HG03565 (cell line): ENCODE measurements around the gene RAMACL.

Experiments used
- ATAC-seq: cut with Tn5 transposase; IDR thresholded peaks from one replicate; pipeline ENCODE4 v1.9.1; 2021; ENCODE audit warnings: mild to moderate bottlenecking, moderate library complexity; ENCODE audit not compliant: unreplicated experiment

The RAMACL gene

GRCh38 chr6:166579237-166579850, 7.1 kb downstream of the RAMACL start:
- ATAC-seq = no peak

DNA sequence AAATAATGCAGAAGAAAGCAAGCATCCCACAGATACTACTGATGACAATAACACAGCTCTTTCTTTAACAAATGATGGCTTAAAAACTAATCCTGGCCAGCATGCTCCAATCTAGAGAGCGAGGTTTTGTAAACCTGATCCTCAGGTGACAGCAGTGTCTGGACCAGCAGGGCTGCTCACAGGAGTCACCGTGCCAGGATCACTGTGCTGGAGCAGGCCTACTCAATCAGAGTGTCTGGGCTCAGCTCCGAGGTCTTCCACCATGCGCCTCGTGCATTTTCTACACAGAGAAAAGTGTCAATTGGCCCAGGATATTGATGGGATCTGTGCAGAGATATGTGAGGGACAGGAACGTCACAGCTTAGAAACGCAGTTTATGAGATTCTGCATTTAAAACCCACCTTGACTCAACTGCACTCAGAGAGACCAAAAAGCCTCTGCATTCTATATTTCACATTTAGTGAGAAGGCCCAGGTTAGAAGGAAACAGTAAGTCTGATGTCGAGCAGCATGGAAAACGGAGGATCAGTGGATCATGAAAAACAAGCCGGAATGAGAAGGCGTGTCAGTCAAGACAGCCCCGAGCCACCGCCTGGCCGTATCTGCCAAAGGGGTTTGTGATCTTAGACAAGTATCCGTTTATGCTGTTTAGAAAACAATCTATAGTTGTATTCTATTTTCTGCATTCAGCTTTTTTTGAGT, 7.8 kb downstream of the RAMACL start:
- no peak for ATAC-seq

DNA sequence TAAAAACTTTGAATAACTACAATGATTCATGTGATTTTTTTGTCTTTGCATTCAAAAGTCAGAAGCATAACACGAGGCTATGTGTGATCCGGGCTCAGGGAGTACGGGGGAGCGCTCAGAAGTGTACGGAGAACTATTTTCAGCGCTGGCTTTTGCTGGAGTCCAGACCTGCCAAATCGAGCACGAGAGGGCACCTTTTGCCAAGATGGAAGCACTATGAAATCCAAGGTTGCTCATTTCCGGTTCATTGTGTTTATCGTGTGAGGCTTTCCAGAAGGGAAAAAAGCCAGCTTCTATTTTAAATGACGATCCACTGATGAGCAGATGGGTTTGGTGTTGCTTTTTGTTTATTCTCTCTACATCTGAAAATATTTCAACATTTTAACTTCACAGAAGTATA, 11.3 kb downstream of the RAMACL start:
- ATAC-seq = no peak

DNA sequence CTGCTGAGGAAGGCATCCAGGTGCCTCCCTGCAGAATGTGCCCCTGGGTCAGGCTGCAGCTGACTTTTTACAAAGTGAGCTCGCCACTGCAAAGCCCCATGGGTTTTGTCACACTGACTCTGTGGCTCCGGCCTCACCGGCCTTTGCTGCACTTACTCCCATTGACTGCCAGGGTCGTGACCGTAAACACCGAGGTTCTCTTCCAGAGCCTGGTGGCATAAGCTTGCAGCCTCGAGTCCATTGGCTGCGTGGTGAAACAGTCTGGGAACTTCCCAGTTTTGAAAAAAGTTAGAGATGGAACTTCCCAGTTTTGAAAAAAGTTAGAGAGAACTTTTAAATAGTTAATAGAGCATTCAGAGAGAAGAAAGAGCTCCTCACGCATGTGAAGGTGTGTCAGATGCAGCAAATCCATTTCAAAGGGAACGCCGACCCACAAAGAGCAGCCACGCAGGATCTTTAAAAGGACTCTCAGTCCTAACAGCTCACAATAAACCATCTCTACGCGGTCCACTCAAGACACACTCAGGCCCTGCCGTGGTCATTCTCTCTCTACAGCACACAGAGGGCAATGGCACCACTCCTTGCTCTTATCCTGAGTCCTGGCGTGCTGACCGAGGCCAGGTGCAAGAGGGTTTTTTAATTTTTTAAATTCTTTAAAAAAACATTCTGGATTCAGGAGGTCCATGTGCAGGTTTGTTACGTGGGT, 12.8 kb downstream of the RAMACL start:
- ATAC-seq = no peak

DNA sequence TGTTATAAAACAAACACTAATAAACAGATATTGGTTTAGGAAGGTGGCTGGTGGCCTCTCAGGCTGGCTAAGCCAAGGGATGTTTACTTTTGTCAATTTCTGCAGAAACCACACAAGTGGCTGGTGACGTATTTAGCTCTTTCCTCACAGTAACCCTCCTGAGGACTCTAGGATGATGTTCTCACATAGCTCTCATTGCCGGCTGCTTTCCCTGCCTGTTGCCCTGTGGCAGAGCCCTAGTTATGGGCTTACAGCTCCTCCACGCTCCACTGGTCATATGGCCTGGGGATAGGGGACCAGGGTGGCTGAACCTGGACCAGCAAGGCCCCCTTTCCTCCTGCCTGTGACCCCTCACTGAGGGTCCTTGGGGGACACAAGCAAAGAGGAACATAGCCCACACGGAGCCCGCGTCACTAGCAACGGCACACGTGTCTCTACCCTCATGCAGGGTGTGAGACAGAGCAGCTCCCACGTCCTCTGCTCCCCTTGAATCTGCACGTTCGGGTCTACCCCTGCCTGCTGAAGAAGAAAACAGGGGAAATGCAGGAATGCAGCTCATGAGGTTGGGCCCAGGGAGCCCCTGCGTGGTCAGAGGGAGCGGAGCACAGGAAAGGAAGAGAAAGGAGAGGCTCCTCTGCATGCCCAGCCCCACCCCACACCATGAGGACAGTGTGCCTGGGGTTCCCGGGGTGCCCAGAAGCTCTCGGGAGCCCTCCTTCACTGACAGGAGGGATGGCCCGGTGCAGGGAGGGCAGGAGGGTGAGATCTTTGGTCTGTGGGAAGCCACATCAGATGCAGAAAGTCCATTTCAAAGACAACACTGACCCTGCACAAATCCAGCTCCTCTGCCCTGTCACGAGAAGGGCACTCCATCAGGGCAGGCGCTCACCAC, 13.9 kb downstream of the RAMACL start:
- ATAC-seq = no peak

GRCh38 chr6:166570929-166571713, 15.4 kb downstream of the RAMACL start:
- ATAC-seq = no peak

DNA sequence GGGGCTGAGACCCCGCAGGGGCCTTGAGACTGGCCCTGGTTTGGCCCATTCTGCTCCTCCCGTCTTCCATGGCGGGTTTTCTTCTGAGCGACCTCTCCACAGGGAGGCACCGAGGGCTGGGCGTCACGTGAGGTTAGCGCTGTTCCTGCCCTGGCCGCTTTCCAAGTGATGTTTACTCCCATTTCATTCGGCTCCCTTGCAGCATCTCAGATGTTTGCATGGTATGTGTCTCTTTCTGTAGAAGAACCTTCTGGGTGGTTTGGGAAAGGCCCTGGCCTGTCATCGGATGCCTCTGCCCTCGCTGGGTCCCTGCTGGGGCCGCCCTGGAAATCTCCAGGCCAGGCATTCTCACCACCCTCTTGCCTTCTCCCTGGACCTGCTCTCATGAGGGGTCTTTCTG, 17.3 kb downstream of the RAMACL start:
- ATAC-seq = no peak

DNA sequence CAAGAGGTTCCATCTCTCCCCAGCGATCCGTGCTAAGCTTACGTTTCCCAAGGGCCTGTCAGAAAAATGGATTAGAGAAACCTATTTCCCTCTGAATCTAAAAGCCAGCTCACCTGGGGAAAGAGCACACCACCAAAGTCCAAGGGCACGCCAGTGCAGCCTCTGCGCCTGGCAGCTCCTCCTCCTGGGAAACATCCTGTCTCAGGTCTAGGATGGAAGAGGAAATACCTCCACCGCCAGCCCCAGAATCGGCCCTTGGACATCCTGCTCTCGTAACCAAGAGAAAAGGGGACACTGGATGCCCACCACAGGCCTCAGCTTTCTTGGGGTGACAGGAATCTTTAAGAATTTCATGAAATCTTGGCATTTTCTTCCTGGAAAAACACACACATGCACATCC, 18.7 kb downstream of the RAMACL start:
- ATAC-seq = no peak

- no peak for ATAC-seq
Observed at GRCh38 chr6:166567107-166567506, 19.4 kb downstream of the RAMACL start.

DNA sequence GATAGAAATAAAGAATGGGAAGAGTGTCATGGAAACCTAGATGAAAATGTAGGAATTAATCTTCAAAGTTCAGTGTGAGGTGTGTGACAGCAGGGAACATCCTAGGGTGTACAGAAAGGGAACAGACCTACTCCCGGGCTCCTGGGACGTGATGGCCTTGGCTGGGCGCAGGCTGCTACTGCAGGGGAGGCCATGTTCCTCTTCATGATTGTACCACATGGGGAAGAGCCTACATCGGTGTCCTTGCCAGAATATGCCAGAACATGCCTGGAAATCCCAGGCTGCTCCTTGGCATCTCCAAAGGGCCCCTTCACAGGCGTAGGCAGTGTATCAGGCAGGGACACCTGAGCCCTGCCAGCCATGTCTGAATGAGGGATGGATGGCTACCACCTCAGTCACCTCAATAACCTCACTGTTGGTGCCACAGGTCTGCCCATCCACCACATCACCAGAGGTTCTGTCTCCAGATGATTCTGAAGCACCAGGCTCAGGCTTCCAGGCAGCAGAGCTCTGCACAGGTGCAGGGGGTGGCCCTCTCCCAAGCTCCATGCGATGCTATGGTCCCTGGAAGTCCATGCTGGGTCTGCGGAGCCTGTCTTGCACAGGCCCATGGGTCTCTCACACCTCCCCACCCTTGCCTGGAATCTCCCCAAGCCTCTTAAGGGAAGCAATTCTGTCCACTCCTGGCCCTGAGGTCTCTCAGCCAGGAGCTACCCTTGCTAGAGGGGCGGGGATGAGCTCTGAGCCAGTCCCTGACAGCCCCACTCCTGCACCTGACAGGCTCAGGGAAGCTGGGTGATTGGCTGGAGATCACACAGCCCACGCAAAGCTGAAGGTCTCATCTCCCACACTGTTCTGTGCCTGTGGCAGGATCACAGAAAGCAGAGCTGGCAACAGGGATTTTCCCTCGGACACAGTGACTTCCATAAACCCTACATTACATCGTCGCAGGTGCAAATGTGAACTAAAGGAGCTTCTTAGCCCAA, 20.2 kb downstream of the RAMACL start:
- no peak for ATAC-seq

- ATAC-seq = no peak
Observed at GRCh38 chr6:166565084-166565967, 21.2 kb downstream of the RAMACL start.

GRCh38 chr6:166563805-166564204, 22.7 kb downstream of the RAMACL start:
- ATAC-seq = no peak

DNA sequence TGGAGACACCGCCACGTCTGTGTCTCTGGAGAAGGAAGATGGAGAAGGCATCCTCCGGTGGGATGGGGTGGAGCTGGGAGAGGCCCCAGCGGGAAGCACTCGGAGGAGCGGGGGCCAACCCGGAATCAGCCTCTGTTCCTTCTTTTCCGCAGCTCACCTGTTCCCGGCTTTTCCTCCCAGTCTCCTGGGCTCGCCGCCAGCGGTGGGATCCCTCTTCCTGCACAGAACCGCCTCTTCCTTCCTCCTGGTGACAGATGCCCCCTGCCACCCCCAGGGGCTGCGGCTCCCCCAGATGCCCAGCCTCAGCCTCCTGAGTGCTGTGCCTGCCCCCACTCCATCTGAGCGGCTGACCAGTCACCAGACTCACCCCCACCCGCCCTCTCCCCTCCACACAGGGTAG, 23.3 kb downstream of the RAMACL start:
- no peak for ATAC-seq

GRCh38 chr6:166562726-166563125, 23.8 kb downstream of the RAMACL start:
- no peak for ATAC-seq

GRCh38 chr6:166561771-166562359, 24.6 kb downstream of the RAMACL start:
- ATAC-seq = no peak

- no peak for ATAC-seq
Observed at GRCh38 chr6:166560222-166560621, 26.3 kb downstream of the RAMACL start.

GRCh38 chr6:166559662-166560061, 26.8 kb downstream of the RAMACL start:
- ATAC-seq = no peak

- ATAC-seq = no peak
Observed at GRCh38 chr6:166559211-166559610, 27.3 kb downstream of the RAMACL start.
